K562 (cell line): ENCODE measurements around the gene HMCN2.

Experiments
- CHAMP1 ChIP-seq: fragments of 450-650 bp; IDR thresholded peaks from 2 replicates; pipeline ENCODE4 v1.6.1; 2016; ENCODE audit warnings: mild to moderate bottlenecking
- CHD1 ChIP-seq: fragments of 200-600 bp; sonication (generic); IDR thresholded peaks from one replicate; pipeline ENCODE4 v1.6.1; 2012; ENCODE audit warnings: mild to moderate bottlenecking, moderate library complexity, low read length, inconsistent platforms
- JUN ChIP-seq, 2 experiments: sonication (generic) in 1 of 2; formaldehyde crosslinking in 1 of 2; IDR thresholded peaks; 2 replicates each; pipeline versions ENCODE4 v1.6.1 to v1.8.0; 2012 to 2022; ENCODE audit warnings: borderline replicate concordance in 2 of 2, mild to moderate bottlenecking in 2 of 2, improper control_type of control experiment in 1 of 2, low read depth in 1 of 2, low read length in 1 of 2, missing genetic modification reagents in 1 of 2
- NFRKB ChIP-seq: fragments of 450-650 bp; IDR thresholded peaks from 2 replicates; pipeline ENCODE4 v1.6.1; 2016; ENCODE audit warnings: low read depth

DNA sequence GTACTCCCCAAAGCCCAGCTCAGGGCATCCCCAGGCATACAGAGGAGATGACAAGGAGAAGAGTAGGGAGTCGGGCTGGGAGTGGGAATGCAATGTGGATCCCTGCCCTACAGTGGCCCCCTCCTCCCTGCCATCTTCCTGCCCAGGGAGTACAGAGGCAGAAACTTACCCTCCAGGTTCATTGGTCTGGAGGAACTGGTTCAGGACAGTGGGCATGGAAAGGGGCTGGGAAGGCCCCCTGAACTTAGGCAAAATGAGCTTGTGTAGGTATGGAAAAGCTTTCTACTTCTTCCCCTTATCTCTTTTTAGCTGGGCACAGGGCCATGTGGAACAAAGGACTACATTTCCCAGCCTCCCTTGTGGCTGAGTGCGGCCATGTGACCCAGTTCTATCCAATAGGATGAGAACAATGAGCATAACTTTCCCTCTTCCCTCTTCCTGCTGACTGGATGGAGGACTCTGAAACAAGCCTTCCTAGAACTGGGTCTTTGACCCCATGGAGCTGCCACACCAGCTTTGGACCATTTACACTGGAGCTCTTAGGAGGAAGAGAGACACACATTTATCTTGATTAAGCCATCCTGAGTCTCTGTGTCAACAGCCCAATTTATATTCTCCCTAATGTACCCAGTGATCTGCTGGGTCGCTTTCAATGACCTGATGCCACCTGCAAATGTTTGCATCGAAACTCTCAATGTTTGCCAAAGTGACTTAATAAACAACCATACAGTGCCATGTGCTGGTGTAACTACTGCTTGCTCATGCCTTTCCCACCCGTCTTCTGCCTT lies 25.0 kb upstream of the HMCN2 start:
- no peak for TF ChIP-seq NFRKB
- no peak for TF ChIP-seq CHD1
- TF ChIP-seq CHAMP1 = no peak
- peak; percentile 29; the same call in 1 of the 2 replicates for TF ChIP-seq JUN (IDR thresholded peaks at IDR 0.05; ENCODE audit: borderline replicate concordance, low read depth, low read length)
- no peak for TF ChIP-seq JUN (CRISPR knock-in tag; IDR thresholded peaks at IDR 0.05; ENCODE audit: borderline replicate concordance)
